ENCODE data around the gene CEP95. TPM values are rescaled to one million over a fixed set of nuclear protein-coding genes. Genes with fewer than 3 reads are reported as not detected.

The CEP95 gene
- total RNA-seq, 3 donors from 2014 or later (not counting 1 experiment from before 2014, with no cell fraction given), result 152 to 187 (median 186) TPM

- Mint-ChIP-seq H3K9me3 (no peaks in the 10 kb centered on the region), H3K4me3 (no peak overlapping the region), H3K36me3 (peaks cover 6% of the 10 kb centered on the region), H3K27me3 (ENCODE audit: low read depth in 2 of 2) (no peaks in the 10 kb centered on the region), H3K4me1 (peaks cover 0 to 5% of the 10 kb centered on the region in 2 donors), H3K27ac (no peak overlapping the region)
- intact Hi-C loops (cut with micrococcal nuclease), result no loop called here
- TF ChIP-seq CTCF (IDR thresholded peaks at IDR 0.05), result no peak
- ATAC-seq (no peak), DNase-seq (no peak)
- Histone ChIP-seq H3K4me1 (ENCODE audit: control insufficient read depth, insufficient read depth, low read length) (no peaks in the 10 kb centered on the region), H3K36me3 (ENCODE audit: control insufficient read depth, insufficient read depth, low read length) (peaks cover 70% of the 10 kb centered on the region), H3K4me3 (ENCODE audit: low read length) (no peak overlapping the region), H3K9me3 (ENCODE audit: control insufficient read depth, insufficient read depth, low read length) (no peaks in the 10 kb centered on the region), H3K27me3 (ENCODE audit: control insufficient read depth, insufficient read depth, low read length) (no peaks in the 10 kb centered on the region), H3K27ac (ENCODE audit: low read length) (no peak overlapping the region)
- WGBS (ENCODE audit: insufficient coverage), result 92% methylated on average over 1 of the region's 2 CpGs
These were observed 18.5 kb upstream of the CEP95 start for GRCh38 chr17:64488301-64488700.

GRCh38 chr17:64491034-64491860 lies 15.5 kb upstream of the CEP95 start:
- Mint-ChIP-seq H3K27ac (peak overlapping the region; percentile 18 to 23), H3K27me3 (ENCODE audit: low read depth in 2 of 2) (no peaks in the 10 kb centered on the region), H3K9me3 (no peaks in the 10 kb centered on the region), H3K4me1 (peaks cover 15 to 19% of the 10 kb centered on the region in 2 donors), H3K36me3 (peaks cover 6% of the 10 kb centered on the region), H3K4me3 (no peak overlapping the region)
- no peaks in the 10 kb centered on the region for H3K27me3 ChIP-seq (ENCODE audit: control insufficient read depth, insufficient read depth, low read length)
- DNase-seq (peak in 1 of 2 donors; percentile 75), ATAC-seq (peak; percentile 42 to 81 (median 64))
- WGBS (ENCODE audit: insufficient coverage), result 93% methylated on average over 11 of the region's 13 CpGs
- H3K27ac ChIP-seq (ENCODE audit: low read length), result no peak overlapping the region
- H3K9me3 ChIP-seq (ENCODE audit: control insufficient read depth, insufficient read depth, low read length), result no peaks in the 10 kb centered on the region
- intact Hi-C loops (cut with micrococcal nuclease), result loop anchor here (1.0 to 5.0 kb wide), 2 partner anchors 71 to 169 kb away; no protein-coding TSS in a partner anchor
- peaks cover 44% of the 10 kb centered on the region for H3K36me3 ChIP-seq (ENCODE audit: control insufficient read depth, insufficient read depth, low read length)
- peaks cover 18% of the 10 kb centered on the region for H3K4me1 ChIP-seq (ENCODE audit: control insufficient read depth, insufficient read depth, low read length)
- peak; percentile 51 for TF ChIP-seq CTCF (IDR thresholded peaks at IDR 0.05)
- no peak overlapping the region for H3K4me3 ChIP-seq (ENCODE audit: low read length)

GRCh38 chr17:64491994-64492393 lies 14.8 kb upstream of the CEP95 start:
- intact Hi-C loops (cut with micrococcal nuclease), result loop anchor here (1.0 to 5.0 kb wide), 2 partner anchors 72 to 170 kb away; no protein-coding TSS in a partner anchor
- Mint-ChIP-seq H3K36me3 (peaks cover 6% of the 10 kb centered on the region), H3K4me1 (peaks cover 23 to 26% of the 10 kb centered on the region in 2 donors), H3K9me3 (no peaks in the 10 kb centered on the region), H3K27me3 (ENCODE audit: low read depth in 2 of 2) (no peaks in the 10 kb centered on the region), H3K4me3 (no peak overlapping the region), H3K27ac (peak overlapping the region; percentile 18 to 23)
- TF ChIP-seq CTCF (IDR thresholded peaks at IDR 0.05), result no peak
- DNase-seq, result no peak
- no peaks in the 10 kb centered on the region for H3K9me3 ChIP-seq (ENCODE audit: control insufficient read depth, insufficient read depth, low read length)
- peaks cover 41% of the 10 kb centered on the region for H3K36me3 ChIP-seq (ENCODE audit: control insufficient read depth, insufficient read depth, low read length)
- no peaks in the 10 kb centered on the region for H3K27me3 ChIP-seq (ENCODE audit: control insufficient read depth, insufficient read depth, low read length)
- H3K4me1 ChIP-seq (ENCODE audit: control insufficient read depth, insufficient read depth, low read length), result peaks cover 21% of the 10 kb centered on the region
- no peak overlapping the region for H3K4me3 ChIP-seq (ENCODE audit: low read length)
- H3K27ac ChIP-seq (ENCODE audit: low read length), result no peak overlapping the region
- ATAC-seq, result no peak
- WGBS (ENCODE audit: insufficient coverage), result no CpG with 5 or more reads among the region's 3 CpGs

Measured in natural killer cell (primary cell).